HG03521 (cell line): ENCODE results near the gene CDH12.
"Not testable (repeated sequence)": the region's sequence is repeated elsewhere in the genome, so short reads cannot be mapped to it uniquely, and the experiment has no call there.

Experiments used
- ATAC-seq: cut with Tn5 transposase; IDR thresholded peaks from one replicate; pipeline ENCODE4 v1.9.1; 2021; ENCODE audit warnings: mild to moderate bottlenecking, moderate library complexity; ENCODE audit not compliant: unreplicated experiment

The CDH12 gene

GRCh38 chr5:22852807-22853660 lies at the start of gene CDH12:
Gene CDH12 (minus strand): TSS chr5:22853344.
- ATAC-seq = no peak

- no peak for ATAC-seq
Measured at GRCh38 chr5:22901885-22902284, 48.7 kb upstream of the CDH12 start.

DNA sequence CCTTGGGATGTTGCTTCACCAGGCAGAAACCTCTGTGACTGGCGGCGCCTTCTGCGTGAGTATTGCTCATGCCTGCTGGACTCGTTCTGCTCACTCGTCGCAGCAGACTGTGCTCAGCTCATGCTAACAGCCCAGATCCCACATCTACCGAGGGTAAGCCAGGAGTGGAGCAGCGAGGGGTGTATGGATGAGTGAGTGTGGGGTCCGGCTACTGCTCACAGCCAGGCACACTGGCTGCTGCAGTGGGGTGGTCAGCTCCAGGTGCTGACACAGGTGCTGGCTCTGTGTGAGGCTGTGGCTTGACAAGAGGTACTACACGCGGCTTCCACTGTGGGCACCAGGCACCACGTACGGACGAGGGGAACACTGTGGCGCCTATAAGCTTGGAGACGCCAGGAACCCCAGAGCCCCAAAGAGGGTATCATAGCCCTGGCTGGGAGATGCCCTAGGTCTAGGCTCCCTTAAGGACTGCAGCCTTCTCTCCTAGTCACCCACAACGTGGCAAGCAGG lies 47.7 kb upstream of the CDH12 start:
- ATAC-seq = no peak

DNA sequence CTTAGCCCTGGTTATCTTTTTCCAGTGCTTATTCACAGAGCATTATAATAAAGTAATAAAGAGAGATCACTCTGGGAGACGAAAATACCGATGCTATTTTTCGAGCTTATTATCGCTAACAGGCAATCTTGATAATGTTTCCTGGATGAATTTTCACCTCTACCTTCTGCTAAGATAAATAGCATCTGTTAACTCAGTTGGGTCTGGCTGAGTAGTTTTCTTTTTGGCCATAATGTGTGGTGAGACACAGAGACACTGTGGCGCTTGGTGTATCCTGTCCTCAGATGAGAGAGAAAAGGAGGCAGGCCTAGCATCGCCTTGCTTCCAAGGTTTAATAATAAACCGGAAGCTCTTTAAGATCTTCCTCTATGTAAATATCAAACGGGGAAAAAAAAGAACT lies 46.2 kb upstream of the CDH12 start:
- no peak for ATAC-seq

DNA sequence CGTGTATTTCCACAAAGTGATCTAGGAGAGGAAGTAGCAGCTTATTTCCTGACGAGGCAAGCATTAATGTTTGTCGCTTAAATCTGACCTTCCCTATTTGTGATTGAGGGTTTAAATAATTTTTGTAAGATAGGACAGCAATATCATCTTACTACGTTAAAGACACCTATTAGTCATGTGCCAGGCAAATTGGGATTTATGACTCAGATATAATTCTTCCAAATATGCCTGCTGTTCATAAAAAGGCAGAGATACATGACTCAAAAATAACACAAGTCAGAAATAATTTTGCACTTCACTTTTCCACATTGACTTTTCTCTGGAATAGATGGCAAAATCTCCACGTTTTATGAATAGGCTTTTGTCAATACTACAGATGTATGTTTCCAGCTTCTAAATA lies 43.0 kb upstream of the CDH12 start:
- no peak for ATAC-seq

DNA sequence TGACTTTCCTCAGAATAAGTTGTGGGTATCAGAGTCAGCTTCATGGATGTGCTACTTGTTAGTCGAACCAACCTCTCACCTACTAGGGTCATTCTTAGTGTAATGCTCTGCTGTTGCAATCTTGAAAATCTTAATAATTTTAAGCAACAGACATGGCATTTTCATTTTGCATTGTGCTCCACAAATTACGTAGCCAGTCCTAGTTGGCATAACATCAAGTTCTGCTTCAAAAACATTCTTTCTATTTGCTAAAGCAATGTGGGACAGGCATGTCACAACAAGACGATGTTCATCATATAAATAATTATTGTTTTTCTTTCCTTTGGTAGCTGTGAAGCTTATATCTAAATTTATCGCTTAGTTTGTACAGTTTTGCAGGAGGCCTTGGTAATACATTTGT lies 39.3 kb upstream of the CDH12 start:
- ATAC-seq = no peak

- ATAC-seq = no peak
Measured at GRCh38 chr5:22889720-22890119, 36.6 kb upstream of the CDH12 start.

DNA sequence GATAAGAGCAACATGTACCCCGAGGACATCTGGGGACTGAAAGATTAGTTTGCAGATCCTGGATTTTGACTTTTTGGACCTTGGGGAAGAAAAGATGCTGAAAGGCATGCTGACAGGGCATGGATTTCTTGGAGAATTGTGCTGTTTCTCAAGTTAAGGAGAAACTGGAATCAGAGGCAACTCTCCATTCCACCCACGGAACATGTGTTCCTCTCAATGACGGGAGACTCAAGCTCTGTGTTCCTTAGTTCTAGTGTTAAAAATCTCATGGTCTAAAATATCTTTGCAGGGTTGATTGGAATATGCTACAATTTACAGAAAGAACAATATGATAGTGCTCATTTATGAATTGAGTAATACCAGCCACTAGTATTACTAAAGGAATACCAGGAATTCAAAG lies 34.4 kb upstream of the CDH12 start:
- ATAC-seq = no peak

- not testable (repeated sequence) for ATAC-seq
Measured at GRCh38 chr5:22858911-22859310, 5.8 kb upstream of the CDH12 start.

DNA sequence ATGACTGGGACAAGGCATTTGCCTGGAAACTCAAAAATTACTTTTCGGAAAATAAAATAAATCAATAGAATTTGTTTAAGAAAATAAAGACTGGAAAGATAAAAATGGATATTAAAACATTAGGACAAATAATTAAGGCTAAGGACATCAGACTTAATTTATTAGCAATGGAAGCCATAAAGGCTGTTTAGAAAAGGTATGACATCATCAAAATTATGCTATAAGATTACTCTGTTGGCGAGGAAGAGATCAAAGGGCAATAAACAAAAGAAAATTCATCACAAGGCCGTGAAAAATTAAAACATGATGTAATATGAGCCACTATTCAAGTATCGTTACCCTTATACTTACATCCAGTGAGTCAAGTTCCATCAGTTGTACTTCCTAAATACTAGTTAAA lies 2.7 kb upstream of the CDH12 start:
- ATAC-seq = no peak

DNA sequence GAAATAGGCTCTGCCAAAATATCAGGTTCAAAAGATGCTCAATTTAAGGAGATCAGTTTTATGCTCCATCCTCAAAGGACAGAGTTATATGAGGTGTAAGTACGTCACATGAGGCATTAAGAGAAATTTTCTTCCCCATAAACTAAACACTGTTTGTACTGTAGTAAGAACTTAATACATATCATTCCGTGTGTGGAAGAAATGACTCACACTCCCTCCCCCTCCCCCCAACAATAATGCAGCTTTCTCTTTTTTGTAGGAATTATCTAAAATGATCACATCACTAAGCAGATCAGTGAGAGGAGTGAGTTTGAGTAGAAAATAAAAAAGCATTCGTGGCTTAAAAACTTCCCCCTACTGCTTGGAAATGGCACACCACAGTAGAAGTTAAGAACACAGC lies 2.2 kb downstream of the CDH12 start:
- no peak for ATAC-seq

GRCh38 chr5:22846693-22847092 lies 6.5 kb downstream of the CDH12 start:
- no peak for ATAC-seq

- ATAC-seq = no peak
Measured at GRCh38 chr5:22844636-22845035, 8.5 kb downstream of the CDH12 start.

DNA sequence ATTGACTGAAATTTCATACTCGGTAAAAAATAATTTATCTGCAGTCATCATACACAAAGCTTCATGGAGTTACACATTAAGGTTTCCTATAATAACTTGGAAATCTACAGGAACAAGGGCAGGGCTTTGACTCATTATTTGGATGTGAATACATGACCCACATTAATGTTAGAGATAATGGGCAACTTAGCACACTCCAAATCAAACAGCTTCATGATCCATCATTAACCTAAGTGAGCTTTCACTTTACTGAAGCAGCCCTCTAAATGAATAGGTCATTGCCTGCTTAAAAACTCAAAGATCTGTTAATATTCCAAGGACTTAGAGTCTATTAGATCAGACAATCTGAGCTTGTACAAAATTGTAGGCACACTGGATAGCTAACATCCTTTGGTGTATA lies 9.0 kb downstream of the CDH12 start:
- no peak for ATAC-seq

DNA sequence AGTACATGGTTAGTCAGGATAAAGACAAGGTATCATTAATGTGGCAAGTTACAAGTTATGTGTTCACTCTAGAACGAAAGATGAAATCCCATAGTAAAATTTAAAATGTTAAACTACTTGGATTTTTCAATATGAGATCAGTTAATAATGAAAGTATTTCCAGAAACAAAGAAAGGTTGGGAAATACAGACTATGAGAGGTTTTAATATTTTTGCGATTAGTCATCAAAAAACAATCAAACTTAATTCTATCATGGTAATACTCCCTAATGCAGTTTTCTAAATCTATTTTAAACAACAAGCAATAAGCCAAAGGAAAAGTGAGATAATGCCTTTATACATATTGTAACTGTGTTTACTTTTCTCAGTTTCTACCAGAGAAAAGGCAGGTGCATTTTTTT lies 10.6 kb downstream of the CDH12 start:
- ATAC-seq = no peak

- ATAC-seq = no peak
Measured at GRCh38 chr5:22837803-22838202, 15.3 kb downstream of the CDH12 start.

- no peak for ATAC-seq
Measured at GRCh38 chr5:22835686-22836085, 17.5 kb downstream of the CDH12 start.

DNA sequence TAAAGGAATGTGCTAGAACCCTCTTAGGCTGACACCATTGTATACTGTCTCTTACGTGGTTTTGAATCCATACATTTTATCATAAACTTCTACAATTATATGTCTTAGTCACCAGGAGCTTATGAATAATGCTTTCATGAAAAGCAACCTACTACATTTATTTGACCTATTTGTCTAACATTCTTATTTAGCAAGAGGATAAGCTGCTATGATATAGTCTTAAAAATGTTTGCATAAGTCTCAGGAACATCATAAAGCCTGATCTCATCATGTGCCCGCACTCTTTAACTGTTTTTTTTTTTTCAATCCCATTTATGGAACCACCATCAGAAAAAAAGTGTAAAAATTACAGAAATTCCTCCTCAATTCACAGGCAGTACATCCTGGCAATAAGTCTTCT lies 59.7 kb downstream of the CDH12 start:
- no peak for ATAC-seq

GRCh38 chr5:22787807-22788206 lies 65.3 kb downstream of the CDH12 start:
- no peak for ATAC-seq

DNA sequence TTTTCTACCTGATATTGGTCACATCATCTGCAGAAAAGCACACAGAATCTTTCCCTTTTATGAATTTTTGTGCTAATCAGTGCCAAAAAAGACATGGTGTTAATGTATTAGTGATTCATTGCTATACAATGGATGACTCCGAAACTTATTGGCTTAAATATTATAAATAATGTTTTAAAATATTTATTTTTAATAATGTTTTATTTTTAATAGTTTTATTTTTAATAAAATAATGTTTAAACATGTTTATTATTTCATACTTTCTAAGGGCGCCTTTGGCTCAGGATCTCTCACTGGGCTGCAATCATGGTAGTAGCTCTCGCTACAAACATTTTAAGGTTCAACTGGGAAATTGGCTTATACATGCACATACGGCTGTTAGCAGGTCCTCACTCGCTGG lies 65.7 kb downstream of the CDH12 start:
- ATAC-seq = no peak

DNA sequence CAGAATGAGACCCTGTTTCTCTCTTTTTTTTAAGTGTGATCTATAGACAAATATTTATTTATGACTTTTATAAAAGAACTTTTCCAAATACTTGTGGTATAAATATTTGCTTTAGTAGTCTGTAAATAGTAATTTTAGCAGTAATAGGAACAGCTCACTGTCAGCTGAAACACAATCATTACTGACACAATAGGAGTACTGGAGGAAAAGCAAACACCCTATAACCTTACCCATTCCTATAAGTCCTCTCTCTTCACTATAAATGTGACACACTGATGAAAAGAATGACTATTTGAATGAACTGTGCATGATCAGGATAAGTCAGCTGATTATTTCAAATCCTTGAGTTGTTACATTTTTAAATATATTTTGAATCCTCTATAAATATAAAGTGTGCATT lies 72.4 kb downstream of the CDH12 start:
- ATAC-seq = no peak

- no peak for ATAC-seq
Measured at GRCh38 chr5:22779499-22779898, 73.6 kb downstream of the CDH12 start.

GRCh38 chr5:22776285-22776684 lies 76.9 kb downstream of the CDH12 start:
- ATAC-seq = no peak
